CD4-positive, alpha-beta T cell treated with Interleukin-1 beta for 1 hour (primary cell): Measurements from ENCODE around the gene SLC12A7.

ENCODE experiments used
- DNase-seq, 2 donors: peaks; one replicate each; pipeline ENCODE4 v3.0.0-alpha.2; 2020 to 2022

Gene SLC12A7

GRCh38 chr5:1077026-1077425 is 34.8 kb downstream of the SLC12A7 start:
- DNase-seq, result no peak

GRCh38 chr5:1076406-1076805 is 35.5 kb downstream of the SLC12A7 start:
- DNase-seq, result no peak

GRCh38 chr5:1075931-1076330 is 35.9 kb downstream of the SLC12A7 start:
- DNase-seq, result no peak

- DNase-seq, result no peak
These were observed 36.3 kb downstream of the SLC12A7 start for GRCh38 chr5:1075555-1075881.

- no peak for DNase-seq
These were observed 36.9 kb downstream of the SLC12A7 start for GRCh38 chr5:1074816-1075554.

- DNase-seq, result no peak
These were observed 37.6 kb downstream of the SLC12A7 start for GRCh38 chr5:1074226-1074625.

- no peak for DNase-seq
These were observed 38.4 kb downstream of the SLC12A7 start for GRCh38 chr5:1073239-1074102.

- DNase-seq, result no peak
These were observed 42.2 kb downstream of the SLC12A7 start for GRCh38 chr5:1069720-1070088.

GRCh38 chr5:1068895-1069719 is 42.8 kb downstream of the SLC12A7 start:
- no peak for DNase-seq

- no peak for DNase-seq
These were observed 43.5 kb downstream of the SLC12A7 start for GRCh38 chr5:1068204-1068894.

GRCh38 chr5:1067141-1068121 is 44.4 kb downstream of the SLC12A7 start:
- DNase-seq, result no peak

- DNase-seq, result no peak
These were observed 45.2 kb downstream of the SLC12A7 start for GRCh38 chr5:1066676-1067075.

- no peak for DNase-seq
These were observed 45.8 kb downstream of the SLC12A7 start for GRCh38 chr5:1065891-1066650.

- DNase-seq, result no peak
These were observed 46.6 kb downstream of the SLC12A7 start for GRCh38 chr5:1065143-1065750.

- no peak for DNase-seq
These were observed 47.3 kb downstream of the SLC12A7 start for GRCh38 chr5:1064383-1065142.

- DNase-seq, result no peak
These were observed 48.0 kb downstream of the SLC12A7 start for GRCh38 chr5:1063661-1064382.

- no peak for DNase-seq
These were observed 48.9 kb downstream of the SLC12A7 start for GRCh38 chr5:1062761-1063568.

GRCh38 chr5:1061916-1062315 is 49.9 kb downstream of the SLC12A7 start:
- DNase-seq, result no peak
